Choroid plexus epithelial cell (primary cell): Measurements from ENCODE around the gene CMTM1.
A peak's percentile ranks its signal among the peaks of the same experiment; 100 is the strongest.

Source experiments
- DNase-seq: peaks from one replicate; pipeline ENCODE4 v3.0.0-alpha.2; 2010; ENCODE audit warnings: low read depth
- H3K4me3 ChIP-seq: 2 replicates; pipeline ENCODE4 v1.5.1; 2011; ENCODE audit warnings: low read depth, mild to moderate bottlenecking, control low read depth, low read length, moderate library complexity
- TF ChIP-seq, protein P1 (sequence below): conservative IDR thresholded peaks from 2 replicates; pipeline ENCODE4 v1.5.1; 2011; ENCODE audit warnings: low read depth, mild to moderate bottlenecking, control low read depth, inconsistent platforms, low read length, moderate library complexity

CMTM1 gene, protein sequence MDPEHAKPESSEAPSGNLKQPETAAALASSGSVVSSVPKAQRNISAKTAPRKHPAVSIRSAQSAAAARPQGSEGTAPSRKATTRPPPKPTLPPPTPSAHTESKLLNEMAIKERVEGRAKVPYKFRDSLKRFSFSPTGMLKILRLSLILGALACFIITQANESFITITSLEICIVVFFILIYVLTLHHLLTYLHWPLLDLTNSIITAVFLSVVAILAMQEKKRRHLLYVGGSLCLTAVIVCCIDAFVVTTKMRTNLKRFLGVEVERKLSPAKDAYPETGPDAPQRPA

DNA sequence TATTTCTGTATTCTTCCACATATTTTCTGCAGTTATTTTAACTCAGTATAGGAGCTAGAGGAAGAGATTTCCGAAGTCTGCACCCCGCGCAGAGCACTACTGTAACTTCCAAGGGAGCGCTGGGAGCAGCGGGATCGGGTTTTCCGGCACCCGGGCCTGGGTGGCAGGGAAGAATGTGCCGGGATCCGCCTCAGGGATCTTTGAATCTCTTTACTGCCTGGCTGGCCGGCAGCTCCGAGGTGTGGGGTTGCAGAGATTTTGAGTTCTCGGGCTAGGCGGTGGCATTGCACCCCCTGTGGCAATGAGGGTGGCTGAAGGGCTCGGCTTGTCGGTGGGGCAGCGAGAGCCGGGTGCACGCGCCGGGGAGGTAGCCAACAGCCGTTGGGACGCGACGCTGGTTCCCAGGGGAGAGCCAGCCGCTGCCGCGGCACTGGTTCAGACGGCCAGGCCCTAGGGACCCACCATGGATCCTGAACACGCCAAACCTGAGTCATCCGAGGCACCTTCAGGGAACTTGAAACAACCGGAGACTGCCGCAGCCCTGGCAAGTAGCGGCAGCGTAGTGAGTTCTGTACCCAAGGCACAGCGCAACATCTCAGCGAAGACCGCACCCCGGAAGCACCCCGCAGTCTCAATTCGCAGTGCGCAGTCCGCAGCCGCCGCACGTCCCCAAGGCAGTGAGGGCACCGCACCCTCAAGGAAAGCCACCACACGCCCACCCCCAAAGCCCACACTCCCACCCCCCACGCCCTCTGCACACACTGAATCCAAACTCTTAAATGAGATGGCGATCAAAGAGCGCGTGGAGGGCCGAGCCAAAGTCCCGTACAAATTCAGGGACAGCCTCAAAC, at the start of gene CMTM1:
Gene CMTM1 (plus strand): TSS at position 389 of the 851 bp plus-strand sequence. CDS start 75 bp downstream, at position 464.
- TF ChIP-seq, protein P1, sequence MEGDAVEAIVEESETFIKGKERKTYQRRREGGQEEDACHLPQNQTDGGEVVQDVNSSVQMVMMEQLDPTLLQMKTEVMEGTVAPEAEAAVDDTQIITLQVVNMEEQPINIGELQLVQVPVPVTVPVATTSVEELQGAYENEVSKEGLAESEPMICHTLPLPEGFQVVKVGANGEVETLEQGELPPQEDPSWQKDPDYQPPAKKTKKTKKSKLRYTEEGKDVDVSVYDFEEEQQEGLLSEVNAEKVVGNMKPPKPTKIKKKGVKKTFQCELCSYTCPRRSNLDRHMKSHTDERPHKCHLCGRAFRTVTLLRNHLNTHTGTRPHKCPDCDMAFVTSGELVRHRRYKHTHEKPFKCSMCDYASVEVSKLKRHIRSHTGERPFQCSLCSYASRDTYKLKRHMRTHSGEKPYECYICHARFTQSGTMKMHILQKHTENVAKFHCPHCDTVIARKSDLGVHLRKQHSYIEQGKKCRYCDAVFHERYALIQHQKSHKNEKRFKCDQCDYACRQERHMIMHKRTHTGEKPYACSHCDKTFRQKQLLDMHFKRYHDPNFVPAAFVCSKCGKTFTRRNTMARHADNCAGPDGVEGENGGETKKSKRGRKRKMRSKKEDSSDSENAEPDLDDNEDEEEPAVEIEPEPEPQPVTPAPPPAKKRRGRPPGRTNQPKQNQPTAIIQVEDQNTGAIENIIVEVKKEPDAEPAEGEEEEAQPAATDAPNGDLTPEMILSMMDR = no peak
- no peak within 1 kb of the TSS for H3K4me3 ChIP-seq
- no peak for DNase-seq

DNA sequence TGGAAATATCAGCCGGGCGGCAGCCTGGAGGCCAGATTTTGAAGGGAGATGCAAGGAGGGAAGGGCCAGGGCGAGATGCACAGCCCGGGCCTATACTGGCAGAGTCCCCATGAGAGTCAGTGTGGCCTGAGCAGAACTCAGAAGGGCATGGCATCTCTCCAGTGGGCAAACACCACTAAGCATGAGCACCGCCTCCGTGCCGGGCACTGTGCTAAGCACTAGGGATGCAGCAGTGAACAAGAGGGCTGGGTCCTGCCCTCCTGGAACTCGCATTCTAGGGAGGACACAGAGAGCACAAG, 49.8 kb upstream of the CMTM1 start:
- TF ChIP-seq, protein P1 = no peak
- no peak for DNase-seq
- no peak overlapping the region for H3K4me3 ChIP-seq

DNA sequence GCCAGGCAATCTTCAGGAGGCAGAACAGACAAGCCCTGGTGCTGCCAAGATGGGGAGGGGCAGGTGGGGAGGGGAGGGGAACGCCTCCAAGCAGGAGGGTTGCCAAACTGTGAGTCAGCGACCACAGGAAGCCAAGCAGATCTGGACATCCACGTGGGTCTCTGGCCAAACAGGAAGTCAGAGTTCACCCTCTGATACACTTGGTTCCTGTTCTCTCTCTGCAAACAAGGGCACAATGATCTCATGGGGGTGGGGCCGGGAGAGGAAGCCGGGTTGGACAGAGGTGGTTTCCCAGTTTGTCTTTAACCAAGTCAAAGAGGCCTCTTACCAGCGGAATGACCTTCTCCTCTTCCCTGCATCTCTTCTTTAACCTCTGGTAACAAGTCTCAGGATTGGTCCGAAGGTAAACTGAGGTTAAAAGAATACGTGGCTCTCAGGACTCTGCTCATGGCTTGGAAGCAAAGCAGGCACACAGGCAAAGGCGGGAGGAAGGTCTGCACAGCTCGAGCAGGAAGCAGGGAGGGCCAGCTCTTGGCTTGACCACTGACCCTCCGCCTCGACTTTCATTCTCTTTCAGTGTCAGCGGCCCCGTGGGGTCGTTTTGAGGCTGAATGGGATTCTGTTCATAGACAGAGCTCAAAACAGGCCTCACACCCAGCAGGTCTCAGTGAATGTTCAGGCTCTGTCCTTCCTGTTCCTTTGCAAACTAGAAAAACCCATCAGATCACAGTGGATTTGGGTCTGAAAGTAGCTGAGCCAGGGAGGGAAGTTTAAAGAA, 49.2 kb upstream of the CMTM1 start:
- H3K4me3 ChIP-seq = no peak overlapping the region
- TF ChIP-seq, protein P1 = no peak
- peak; percentile 99 for DNase-seq

DNA sequence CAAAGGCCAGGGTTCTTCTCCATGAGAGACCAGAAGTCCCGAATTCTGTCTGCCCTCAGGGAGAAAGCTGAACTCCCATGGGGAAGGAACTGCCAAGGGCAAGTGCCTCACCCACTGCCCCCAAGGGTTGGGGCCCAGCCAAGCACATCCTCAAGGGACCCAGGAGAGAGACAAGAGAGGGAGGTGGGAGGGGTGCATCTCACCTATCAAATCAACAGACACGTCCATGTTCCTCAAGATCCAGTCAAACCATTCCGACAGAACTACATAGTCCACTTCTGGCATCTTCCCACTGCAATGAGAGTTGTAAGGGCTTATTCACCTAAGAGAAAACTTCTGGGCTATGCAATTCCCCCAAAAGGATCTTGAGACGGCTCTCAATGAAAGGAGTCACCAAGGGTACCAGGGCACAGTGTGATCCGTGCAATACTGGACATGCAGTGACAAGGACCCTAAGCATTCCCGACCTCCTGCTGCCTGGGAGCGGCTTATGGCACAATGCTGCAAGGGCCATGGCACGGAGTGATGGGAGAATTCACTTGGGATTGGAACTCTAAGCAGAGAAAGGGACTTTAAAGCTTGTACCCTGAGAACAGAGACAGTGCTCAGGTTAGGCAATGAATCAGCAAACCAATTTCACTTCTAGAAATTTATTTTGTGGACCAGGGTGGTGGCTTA, 48.5 kb upstream of the CMTM1 start:
- no peak overlapping the region for H3K4me3 ChIP-seq
- TF ChIP-seq, protein P1 = no peak
- no peak for DNase-seq

DNA sequence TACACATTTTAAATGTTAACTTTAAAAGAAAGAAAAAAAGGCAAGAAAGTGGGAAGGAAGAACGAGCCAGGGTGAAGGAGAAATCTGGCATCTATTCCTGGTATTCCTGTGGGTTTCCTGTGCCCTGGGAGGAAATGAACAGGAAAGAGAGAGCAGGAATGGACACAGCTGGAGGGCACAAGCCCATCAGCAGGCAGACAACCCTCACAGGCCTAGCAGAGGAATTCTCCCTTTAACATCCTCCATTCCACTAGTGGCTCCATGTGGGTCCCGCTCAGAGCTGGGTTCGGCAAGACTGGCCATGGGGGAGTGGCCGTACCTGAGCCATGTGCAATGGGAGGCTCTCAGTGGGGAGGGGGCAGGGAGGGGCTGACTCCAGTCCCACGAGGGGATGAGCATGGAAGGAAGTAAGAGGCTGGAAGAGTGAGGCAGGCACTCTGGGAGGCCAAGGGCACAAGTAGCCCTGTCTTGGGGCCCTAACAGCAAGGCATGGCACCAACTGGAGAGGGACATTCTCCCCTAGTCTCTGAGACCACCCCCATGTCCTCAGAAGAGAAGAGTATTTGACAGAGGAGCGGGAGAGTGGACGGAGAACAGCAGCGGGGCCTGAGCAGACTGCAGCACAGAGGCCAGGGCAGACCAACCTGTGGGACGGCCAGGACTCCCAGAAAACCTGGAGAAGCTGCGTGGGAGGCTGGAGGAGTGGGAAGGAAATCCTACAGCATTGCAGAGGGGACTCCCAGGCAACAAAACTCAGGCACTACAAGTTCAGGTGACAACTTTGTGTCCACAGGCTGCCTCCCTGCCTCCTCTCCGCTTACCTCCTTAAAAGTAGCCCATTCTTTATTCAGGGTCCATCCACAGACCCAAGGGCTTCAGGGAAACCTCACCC, 46.5 kb upstream of the CMTM1 start:
- TF ChIP-seq, protein P1 = no peak
- no peak for DNase-seq
- no peak overlapping the region for H3K4me3 ChIP-seq
